ENCODE results near the gene FUT8.

- TF ChIP-seq CTCF (IDR thresholded peaks at IDR 0.05) (no peak), POLR2AphosphoS5 (IDR thresholded peaks at IDR 0.05) (no peak), POLR2A (IDR thresholded peaks at IDR 0.05) (no peak), EP300 (IDR thresholded peaks at IDR 0.05; ENCODE audit: low read depth) (no peak)
Observed at GRCh38 chr14:65676361-65677014, 264.0 kb downstream of the FUT8 start.
